SK-N-SH (cell line): ENCODE results near the gene OAF. TPM values are rescaled to one million over a fixed set of nuclear protein-coding genes. Genes with fewer than 3 reads are reported as not detected.
A peak's percentile ranks its signal among the peaks of the same experiment; 100 is the strongest.

ENCODE experiments used
- CTCF ChIA-PET: fragments of 300-600, 350-600 bp; formaldehyde crosslinking; extraction: SDS; loops from one replicate; lab custom pipeline; 2021; lab: Yijun Ruan, JAX
- POLR2A ChIA-PET: fragments of 350-600 bp; sonication (Branson Sonifier 250); formaldehyde crosslinking; extraction: SDS; loops from one replicate; lab custom pipeline; 2020; ENCODE audit warnings: antibody characterized with exemption, inconsistent platforms; lab: Yijun Ruan, JAX
- DNase-seq: peaks from one replicate; pipeline ENCODE4 v3.0.0; 2012
- H2AFZ ChIP-seq: fragments of 200-600 bp; sonication (generic); 2 replicates; pipeline ENCODE4 v1.8.1; 2016; ENCODE audit warnings: antibody characterized with exemption, mild to moderate bottlenecking, low read depth
- H3F3A ChIP-seq: fragments of 200-600 bp; sonication (generic); replicated peaks from 2 replicates; pipeline ENCODE3; 2016; ENCODE audit warnings: antibody characterized with exemption, mild to moderate bottlenecking; ENCODE audit not compliant: insufficient read depth
- H3K27ac ChIP-seq, 2 experiments: fragments of 200-500 bp in 1 of 2; fragments of 200-600 bp in 1 of 2; sonication (Bioruptor generic) in 1 of 2; sonication (generic), shearing (Covaris generic) in 1 of 2; 2 replicates each; pipeline versions ENCODE4 v1.5.1 to v1.6.1; 2014 to 2016; ENCODE audit warnings: low read depth in 2 of 2, inconsistent platforms in 1 of 2, low read length in 1 of 2, mild to moderate bottlenecking in 1 of 2, mixed read lengths in 1 of 2
- H3K27me3 ChIP-seq: fragments of 200-600 bp; sonication (generic), shearing (Covaris generic); 2 replicates; pipeline ENCODE4 v1.6.1; 2016; ENCODE audit warnings: mixed run types; ENCODE audit not compliant: insufficient read depth
- H3K36me3 ChIP-seq, 2 experiments: fragments of 200-500 bp in 1 of 2; fragments of 200-600 bp in 1 of 2; sonication (Bioruptor generic) in 1 of 2; sonication (generic) in 1 of 2; replicated peaks in 1 of 2; 2 replicates each; pipeline versions ENCODE3 to v1.5.1; 2014 to 2016; ENCODE audit warnings: low read length in 1 of 2, mild to moderate bottlenecking in 1 of 2; ENCODE audit not compliant: insufficient read depth in 2 of 2, control insufficient read depth in 1 of 2
- H3K4me1 ChIP-seq, 2 experiments: fragments of 200-500 bp in 1 of 2; fragments of 200-600 bp in 1 of 2; sonication (Bioruptor generic) in 1 of 2; sonication (generic), shearing (Covaris generic) in 1 of 2; 2 replicates each; pipeline versions ENCODE4 v1.5.1 to v1.6.1; 2014 to 2016; ENCODE audit warnings: low read depth in 1 of 2, low read length in 1 of 2, mixed run types in 1 of 2; ENCODE audit not compliant: insufficient read depth in 2 of 2, control insufficient read depth in 1 of 2
- H3K4me2 ChIP-seq: fragments of 200-600 bp; sonication (generic), shearing (Covaris generic); 2 replicates; pipeline ENCODE4 v1.6.1; 2017; ENCODE audit warnings: mixed run types
- H3K4me3 ChIP-seq, 2 experiments: fragments of 200-500 bp in 1 of 2; fragments of 200-600 bp in 1 of 2; sonication (Bioruptor generic) in 1 of 2; sonication (generic), shearing (Covaris generic) in 1 of 2; 2 replicates each; pipeline versions ENCODE4 v1.5.1 to v1.8.1; 2014 to 2016; ENCODE audit warnings: low read depth in 2 of 2, inconsistent platforms in 1 of 2, low read length in 1 of 2, mild to moderate bottlenecking in 1 of 2, mixed read lengths in 1 of 2, moderate library complexity in 1 of 2
- H3K79me2 ChIP-seq: fragments of 200-600 bp; sonication (generic); 2 replicates; pipeline ENCODE4 v1.8.1; 2017; ENCODE audit warnings: mild to moderate bottlenecking; ENCODE audit not compliant: insufficient read depth
- H3K9ac ChIP-seq: fragments of 200-600 bp; sonication (generic); 2 replicates; pipeline ENCODE4 v1.6.1; 2017; ENCODE audit warnings: mixed run types
- H3K9me2 ChIP-seq: fragments of 200-600 bp; sonication (generic); 2 replicates; pipeline ENCODE4 v1.6.1; 2017; ENCODE audit warnings: mixed run types
- H3K9me3 ChIP-seq: fragments of 200-600 bp; sonication (generic); 2 replicates; pipeline ENCODE4 v1.6.1; 2017; ENCODE audit warnings: mixed run types, mild to moderate bottlenecking, moderate library complexity
- H4K20me1 ChIP-seq: fragments of 200-600 bp; sonication (generic); 2 replicates; pipeline ENCODE4 v1.6.1; 2017; ENCODE audit warnings: mild to moderate bottlenecking, mixed run types; ENCODE audit not compliant: insufficient read depth
- CTCF ChIP-seq: fragments of 200-600 bp; sonication (generic); IDR thresholded peaks from 2 replicates; pipeline ENCODE4 v1.6.1; 2017; ENCODE audit warnings: antibody characterized with exemption, mild to moderate bottlenecking, moderate library complexity
- FOSL2 ChIP-seq: IDR thresholded peaks from 2 replicates; pipeline ENCODE4 v1.4.0; 2012; ENCODE audit warnings: low read depth, mild to moderate bottlenecking, moderate library complexity, borderline replicate concordance
- FOXM1 ChIP-seq: IDR thresholded peaks from 2 replicates; pipeline ENCODE4 v1.4.0; 2012; ENCODE audit warnings: low read depth, mild to moderate bottlenecking
- GABPA ChIP-seq: IDR thresholded peaks from 2 replicates; pipeline ENCODE4 v1.4.0; 2012; ENCODE audit warnings: low read depth, mild to moderate bottlenecking
- MAX ChIP-seq: IDR thresholded peaks from 2 replicates; pipeline ENCODE4 v1.4.0; 2012; ENCODE audit warnings: low read depth
- MEF2A ChIP-seq: IDR thresholded peaks from 2 replicates; pipeline ENCODE4 v1.4.0; 2012; ENCODE audit warnings: low read depth, borderline replicate concordance
- NRF1 ChIP-seq: IDR thresholded peaks from 2 replicates; pipeline ENCODE4 v1.6.1; 2012; ENCODE audit warnings: low read depth, mild to moderate bottlenecking, low read length
- RAD21 ChIP-seq: IDR thresholded peaks from 2 replicates; pipeline ENCODE4 v1.6.1; 2012; ENCODE audit warnings: mild to moderate bottlenecking, low read length
- REST ChIP-seq: IDR thresholded peaks from 2 replicates; pipeline ENCODE4 v1.6.1; 2012; ENCODE audit warnings: mild to moderate bottlenecking, low read depth, low read length, moderate library complexity
- TEAD4 ChIP-seq: IDR thresholded peaks from 2 replicates; pipeline ENCODE4 v1.4.0; 2012; ENCODE audit warnings: mild to moderate bottlenecking, borderline replicate concordance; ENCODE audit not compliant: insufficient read depth
- WGBS: methylation state at CpG from one replicate; pipeline ENCODE4 v1.1.6; 2017; ENCODE audit warnings: low lambda C conversion rate; 5-methylcytosine and 5-hydroxymethylcytosine counted together
- polyA plus RNA-seq, 3 experiments: library from polyadenylated mRNA; depleted of rRNA; stranded (reverse); fragments of >200 nt; gene quantifications; 2 replicates each; pipeline ENCODE4 v1.2.3, GENCODE V29; 2012

The OAF gene
- polyA plus RNA-seq, 1 of the 3 experiments (the other 2 are of a cell fraction) = 28.0 TPM

- DNase-seq = no peak
- H4K20me1 ChIP-seq = no peaks in the 10 kb centered on the region
- H2AFZ ChIP-seq = no peak overlapping the region
- CTCF ChIA-PET = interaction anchor here (1.0 to 19.4 kb wide), 7 partner anchors 8 to 68 kb away, joined by 3 to 622 read pairs (median 43); partner anchors contain the start of gene OAF
- H3F3A ChIP-seq = no peaks in the 10 kb centered on the region
- H3K9ac ChIP-seq = no peak overlapping the region
- H3K79me2 ChIP-seq = no peaks in the 10 kb centered on the region
- no peaks in the 10 kb centered on the region for H3K27me3 ChIP-seq
- H3K27ac ChIP-seq = no peak overlapping the region
- H3K4me1 ChIP-seq = no peaks in the 10 kb centered on the region; a peak in 1 of 4 replicates
- H3K36me3 ChIP-seq = no peaks in the 10 kb centered on the region
- WGBS = 67% methylated on average over 4 of the region's 5 CpGs
- no peak overlapping the region for H3K4me2 ChIP-seq
- no peak overlapping the region for H3K4me3 ChIP-seq
- H3K9me3 ChIP-seq = no peaks in the 10 kb centered on the region
- no peaks in the 10 kb centered on the region for H3K9me2 ChIP-seq
- POLR2A ChIA-PET = no interaction called here
- TF ChIP-seq FOXM1 (no peak), REST (no peak), MEF2A (no peak), CTCF (no peak), TEAD4 (no peak)
Observed at GRCh38 chr11:120227228-120227852, 16.5 kb downstream of the OAF start.

GRCh38 chr11:120228794-120229384, 18.1 kb downstream of the OAF start:
- H3K79me2 ChIP-seq = no peaks in the 10 kb centered on the region
- no peaks in the 10 kb centered on the region for H3K36me3 ChIP-seq
- DNase-seq = peak; percentile 69
- no peak overlapping the region for H3K4me3 ChIP-seq
- 62% methylated on average over 3 of the region's 16 CpGs for WGBS
- no peak overlapping the region for H3K9ac ChIP-seq
- no peaks in the 10 kb centered on the region for H4K20me1 ChIP-seq
- H3K4me2 ChIP-seq = no peak overlapping the region
- H3K9me3 ChIP-seq = no peaks in the 10 kb centered on the region
- ChIA-PET POLR2A (interaction anchor here (1.2 kb wide), 1 partner anchor 49 kb away, joined by 3 read pairs; no protein-coding TSS in a partner anchor), CTCF (interaction anchor here (0.6 to 19.4 kb wide), 41 partner anchors 10 to 783 kb away, joined by 3 to 622 read pairs (median 4); partner anchors contain the start of genes OAF, POU2F3 and TRIM29)
- H3K27me3 ChIP-seq = no peaks in the 10 kb centered on the region; the same call in 1 of the 2 replicates
- H3F3A ChIP-seq = no peaks in the 10 kb centered on the region
- TF ChIP-seq RAD21 (no peak; the same call in 1 of the 2 replicates), MAX (no peak), CTCF (peak; percentile 35), NRF1 (no peak), GABPA (no peak), MEF2A (no peak), FOSL2 (no peak)
- H3K4me1 ChIP-seq = no peaks in the 10 kb centered on the region; a peak in 1 of 4 replicates
- H2AFZ ChIP-seq = no peak overlapping the region
- no peak overlapping the region for H3K27ac ChIP-seq
- H3K9me2 ChIP-seq = no peaks in the 10 kb centered on the region
